CD4-positive, CD25-positive, alpha-beta regulatory T cell (primary cell): ENCODE data around the gene CYP1B1. TPM values are rescaled to one million over a fixed set of nuclear protein-coding genes. Genes with fewer than 3 reads are reported as not detected.

Source experiments
- ATAC-seq, 2 donors: fragments of 150-1000 bp; cut with Tn5 transposase; one replicate each; pipeline ENCODE4 v1.10.0; 2021; ENCODE audit warnings: low read depth in 2 of 2, moderate number of reproducible peaks in 2 of 2, moderate library complexity in 1 of 2
- DNase-seq, 3 donors: peaks; one replicate each; pipeline versions ENCODE4 v3.0.0 to v3.0.0-alpha.2; 2012 to 2022; ENCODE audit warnings: mixed read lengths in 1 of 3
- H3K27ac ChIP-seq: one replicate; pipeline ENCODE4 v1.7.0; 2013; ENCODE audit warnings: mild to moderate bottlenecking, low read length; ENCODE audit not compliant: insufficient read depth, poor library complexity, severe bottlenecking
- H3K27me3 ChIP-seq: one replicate; pipeline ENCODE4 v1.7.0; 2013; ENCODE audit warnings: low read length; ENCODE audit not compliant: control insufficient read depth, insufficient read depth
- H3K36me3 ChIP-seq: one replicate; pipeline ENCODE4 v1.7.0; 2013; ENCODE audit warnings: mild to moderate bottlenecking, low read length, moderate library complexity; ENCODE audit not compliant: control insufficient read depth, insufficient read depth
- H3K4me1 ChIP-seq: 2 replicates; pipeline ENCODE4 v1.7.0; 2013; ENCODE audit warnings: mild to moderate bottlenecking, low read length; ENCODE audit not compliant: insufficient read depth, control insufficient read depth, poor library complexity, severe bottlenecking
- H3K4me3 ChIP-seq: one replicate; pipeline ENCODE4 v1.7.0; 2013; ENCODE audit warnings: low read depth, mild to moderate bottlenecking, low read length, moderate library complexity
- H3K9me3 ChIP-seq, 2 experiments: 1 replicate in 1 of 2; 2 replicates in 1 of 2; pipeline ENCODE4 v1.7.0; 2013; ENCODE audit warnings: low read length in 2 of 2, mild to moderate bottlenecking in 1 of 2, moderate library complexity in 1 of 2; ENCODE audit not compliant: control insufficient read depth in 2 of 2
- H3K27ac Mint-ChIP-seq, 3 donors: one replicate each; pipeline ENCODE4 v1.8.0; 2020 to 2022; ENCODE audit warnings: mild to moderate bottlenecking in 3 of 3, mixed read lengths in 3 of 3, moderate library complexity in 2 of 3
- H3K27me3 Mint-ChIP-seq: one replicate; pipeline ENCODE4 v1.8.0; 2022; ENCODE audit warnings: mild to moderate bottlenecking, mixed read lengths
- H3K36me3 Mint-ChIP-seq: one replicate; pipeline ENCODE4 v1.8.0; 2020; ENCODE audit warnings: mixed read lengths
- H3K4me1 Mint-ChIP-seq, 4 donors: one replicate each; pipeline ENCODE4 v1.8.0; 2020 to 2022; ENCODE audit warnings: mixed read lengths in 4 of 4, mild to moderate bottlenecking in 1 of 4
- H3K4me3 Mint-ChIP-seq, 4 donors: one replicate each; pipeline ENCODE4 v1.8.0; 2020 to 2022; ENCODE audit warnings: mild to moderate bottlenecking in 4 of 4, mixed read lengths in 4 of 4, moderate library complexity in 3 of 4
- H3K9me3 Mint-ChIP-seq, 7 donors: one replicate each; pipeline ENCODE4 v1.8.0; 2020 to 2022; ENCODE audit warnings: mixed read lengths in 7 of 7, mild to moderate bottlenecking in 3 of 7, moderate library complexity in 2 of 7
- polyA plus RNA-seq, 4 donors: library from polyadenylated mRNA; unstranded; fragments of 300-500 nt; fragmentation: Illumina TruSeq; gene quantifications; one replicate each; pipeline ENCODE4 v1.2.3, GENCODE V29; 2021
- total RNA-seq: library from RNA; stranded (reverse); gene quantifications from one replicate; pipeline ENCODE4 v1.2.3, GENCODE V29; 2022

The CYP1B1 gene
- total and polyA plus RNA-seq, 5 donors from 2014 or later = 0.09 to 0.36 (median 0.10) TPM; not detected in 2

DNA sequence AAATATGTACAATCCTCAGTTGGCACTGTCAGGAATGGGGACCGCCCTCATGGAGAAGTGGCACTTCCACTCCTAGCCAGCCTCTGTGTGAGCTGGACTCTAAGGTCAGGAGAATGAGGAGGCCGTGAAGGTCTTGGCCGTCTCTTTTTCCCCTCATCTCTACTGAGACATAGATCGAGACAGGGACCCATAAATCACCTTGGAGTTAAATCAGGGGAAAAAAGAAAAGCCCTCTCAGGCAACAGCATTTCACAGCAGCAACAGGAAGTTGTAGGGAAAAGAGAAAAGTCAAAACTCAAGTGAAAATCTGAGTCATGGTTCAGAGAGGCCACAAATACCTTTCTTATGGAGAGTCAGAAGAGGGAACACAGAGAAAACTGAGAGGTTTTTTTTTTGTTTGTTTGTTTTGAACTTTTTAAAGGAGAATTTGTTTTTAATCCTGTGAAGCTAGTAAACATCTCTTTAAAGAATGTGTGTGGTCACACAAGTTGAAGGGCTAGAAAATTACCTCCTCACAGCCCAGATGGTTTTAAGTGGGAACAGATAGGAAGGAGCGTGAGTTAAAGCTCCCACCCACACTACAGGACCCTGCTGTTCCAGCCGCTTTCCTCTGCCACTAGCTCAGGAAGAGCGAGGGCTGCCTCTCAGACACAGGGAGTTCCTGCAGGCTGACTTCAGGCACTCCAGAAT, 30.6 kb upstream of the CYP1B1 start:
- Mint-ChIP-seq H3K27ac (no peak overlapping the region), H3K36me3 (no peaks in the 10 kb centered on the region), H3K9me3 (peaks cover 0 to 3% (median 0%) of the 10 kb centered on the region in 7 donors), H3K4me3 (no peak overlapping the region), H3K27me3 (peaks cover 16% of the 10 kb centered on the region), H3K4me1 (no peaks in the 10 kb centered on the region)
- Histone ChIP-seq H3K4me1 (no peaks in the 10 kb centered on the region), H3K9me3 (no peaks in the 10 kb centered on the region), H3K4me3 (no peak overlapping the region), H3K27ac (no peak overlapping the region), H3K27me3 (peaks cover 2% of the 10 kb centered on the region), H3K36me3 (no peaks in the 10 kb centered on the region)
- DNase-seq (no peak), ATAC-seq (no peak)

DNA sequence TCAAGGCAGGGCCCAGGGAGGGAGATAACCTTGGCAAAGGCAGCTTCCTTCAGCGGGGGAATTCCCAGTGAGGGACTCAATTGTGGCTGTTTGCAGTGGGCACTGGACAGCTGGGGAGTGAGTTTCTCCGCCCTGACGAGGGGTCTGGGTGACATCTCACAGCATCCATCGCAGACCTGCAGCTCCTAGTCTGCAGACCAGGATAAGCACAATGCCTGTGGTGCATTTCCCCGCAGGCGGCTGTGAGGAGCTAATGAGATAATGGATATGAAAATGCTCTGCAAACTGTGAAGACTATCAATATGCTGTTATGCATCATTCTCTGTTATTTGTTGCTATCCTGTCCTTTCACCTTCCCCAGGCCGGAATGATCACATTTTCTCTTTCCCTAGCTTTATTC, 30.0 kb upstream of the CYP1B1 start:
- H3K27ac ChIP-seq = no peak overlapping the region
- Mint-ChIP-seq H3K4me3 (no peak overlapping the region), H3K27ac (no peak overlapping the region), H3K36me3 (no peaks in the 10 kb centered on the region), H3K4me1 (no peaks in the 10 kb centered on the region), H3K27me3 (peaks cover 15% of the 10 kb centered on the region), H3K9me3 (peaks cover 0 to 4% (median 0%) of the 10 kb centered on the region in 7 donors)
- peaks cover 3% of the 10 kb centered on the region for H3K27me3 ChIP-seq
- no peaks in the 10 kb centered on the region for H3K9me3 ChIP-seq
- H3K4me3 ChIP-seq = no peak overlapping the region
- H3K36me3 ChIP-seq = no peaks in the 10 kb centered on the region
- no peak for DNase-seq
- no peak for ATAC-seq
- H3K4me1 ChIP-seq = no peaks in the 10 kb centered on the region

GRCh38 chr2:38104598-38104997, 28.6 kb upstream of the CYP1B1 start:
- Histone ChIP-seq H3K4me3 (no peak overlapping the region), H3K9me3 (no peaks in the 10 kb centered on the region), H3K27me3 (peaks cover 11% of the 10 kb centered on the region), H3K4me1 (no peaks in the 10 kb centered on the region), H3K27ac (no peak overlapping the region), H3K36me3 (no peaks in the 10 kb centered on the region)
- Mint-ChIP-seq H3K9me3 (peaks cover 0 to 6% (median 0%) of the 10 kb centered on the region in 7 donors), H3K36me3 (no peaks in the 10 kb centered on the region), H3K4me1 (no peaks in the 10 kb centered on the region), H3K27me3 (peaks cover 18% of the 10 kb centered on the region), H3K27ac (no peak overlapping the region), H3K4me3 (no peak overlapping the region)
- DNase-seq (no peak), ATAC-seq (no peak)

DNA sequence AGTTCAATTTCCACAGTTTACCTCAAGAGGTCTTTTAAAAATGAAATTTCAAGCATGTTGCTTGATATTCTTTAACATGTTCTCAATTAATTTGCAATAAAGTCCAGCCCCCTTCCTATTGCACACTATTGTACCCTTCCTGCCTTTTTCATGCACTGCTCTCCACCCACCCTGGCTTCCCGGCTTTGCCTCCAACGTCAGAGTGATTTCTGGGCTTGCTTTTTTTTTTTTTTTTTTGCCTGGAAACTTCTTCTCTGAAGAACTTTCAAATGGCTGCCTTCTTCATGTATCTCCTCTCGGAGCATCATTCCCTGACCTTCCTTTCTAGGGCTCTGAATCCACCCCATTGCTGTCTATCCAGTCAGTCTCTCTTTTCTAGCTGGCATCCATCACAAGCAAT, 24.4 kb upstream of the CYP1B1 start:
- Histone ChIP-seq H3K27me3 (peaks cover 34% of the 10 kb centered on the region), H3K4me1 (no peaks in the 10 kb centered on the region), H3K9me3 (no peaks in the 10 kb centered on the region), H3K4me3 (no peak overlapping the region), H3K36me3 (no peaks in the 10 kb centered on the region), H3K27ac (no peak overlapping the region)
- H3K4me3 Mint-ChIP-seq = no peak overlapping the region
- DNase-seq = no peak
- no peaks in the 10 kb centered on the region for H3K36me3 Mint-ChIP-seq
- no peak for ATAC-seq
- peaks cover 45% of the 10 kb centered on the region for H3K27me3 Mint-ChIP-seq
- H3K4me1 Mint-ChIP-seq = peaks cover 0 to 2% (median 0%) of the 10 kb centered on the region in 4 donors
- no peak overlapping the region for H3K27ac Mint-ChIP-seq
- peaks cover 0 to 13% (median 0%) of the 10 kb centered on the region in 7 donors for H3K9me3 Mint-ChIP-seq

DNA sequence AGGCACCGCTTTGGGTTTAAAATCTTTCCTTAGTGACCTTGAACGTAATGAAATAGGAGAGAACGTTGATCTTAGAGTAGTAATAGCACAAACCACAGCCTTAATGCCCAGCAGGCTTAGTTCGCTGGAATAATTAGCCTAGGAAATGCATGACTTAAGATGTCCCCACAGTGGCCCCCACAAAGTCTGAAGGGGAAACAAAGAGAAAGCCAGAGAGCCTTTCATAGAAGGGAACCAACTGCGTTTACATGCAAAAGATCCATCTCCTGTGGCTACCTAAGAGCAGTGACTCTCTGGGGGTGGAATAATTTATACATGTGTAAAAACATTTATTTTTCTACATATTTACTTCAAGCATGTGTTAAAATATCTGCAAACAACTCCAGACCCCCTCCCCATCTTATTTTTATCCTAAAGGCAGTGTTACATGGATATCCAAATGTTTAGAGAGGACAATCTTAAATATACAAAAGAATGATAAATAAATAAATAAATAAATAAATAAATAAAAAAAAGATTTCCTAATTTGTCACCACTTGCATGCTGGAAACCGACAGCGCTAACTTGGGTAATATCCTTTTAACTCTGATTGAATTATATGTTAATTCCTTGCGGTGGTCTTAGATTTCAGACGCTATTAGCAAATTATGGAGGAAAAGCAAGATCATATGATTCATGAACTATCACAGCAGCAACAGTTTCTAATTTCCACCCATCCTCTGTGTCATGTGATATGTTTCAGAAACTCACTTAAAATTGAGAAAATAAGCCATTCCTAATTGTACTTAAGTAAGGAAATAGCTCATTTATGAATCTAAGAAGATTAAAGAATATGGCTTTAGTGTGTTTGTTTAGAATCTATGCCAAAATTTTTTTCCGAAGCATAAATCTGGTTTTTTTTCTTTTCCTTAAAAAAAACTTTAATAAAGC, 23.4 kb upstream of the CYP1B1 start:
- Histone ChIP-seq H3K36me3 (no peaks in the 10 kb centered on the region), H3K4me3 (no peak overlapping the region), H3K27ac (no peak overlapping the region), H3K9me3 (no peaks in the 10 kb centered on the region), H3K27me3 (peaks cover 34% of the 10 kb centered on the region), H3K4me1 (no peaks in the 10 kb centered on the region)
- no peak overlapping the region for H3K4me3 Mint-ChIP-seq
- peaks cover 0 to 2% (median 0%) of the 10 kb centered on the region in 4 donors for H3K4me1 Mint-ChIP-seq
- no peaks in the 10 kb centered on the region for H3K36me3 Mint-ChIP-seq
- ATAC-seq (no peak), DNase-seq (no peak)
- peaks cover 0 to 13% (median 0%) of the 10 kb centered on the region in 7 donors for H3K9me3 Mint-ChIP-seq
- H3K27ac Mint-ChIP-seq = no peak overlapping the region
- H3K27me3 Mint-ChIP-seq = peaks cover 51% of the 10 kb centered on the region

DNA sequence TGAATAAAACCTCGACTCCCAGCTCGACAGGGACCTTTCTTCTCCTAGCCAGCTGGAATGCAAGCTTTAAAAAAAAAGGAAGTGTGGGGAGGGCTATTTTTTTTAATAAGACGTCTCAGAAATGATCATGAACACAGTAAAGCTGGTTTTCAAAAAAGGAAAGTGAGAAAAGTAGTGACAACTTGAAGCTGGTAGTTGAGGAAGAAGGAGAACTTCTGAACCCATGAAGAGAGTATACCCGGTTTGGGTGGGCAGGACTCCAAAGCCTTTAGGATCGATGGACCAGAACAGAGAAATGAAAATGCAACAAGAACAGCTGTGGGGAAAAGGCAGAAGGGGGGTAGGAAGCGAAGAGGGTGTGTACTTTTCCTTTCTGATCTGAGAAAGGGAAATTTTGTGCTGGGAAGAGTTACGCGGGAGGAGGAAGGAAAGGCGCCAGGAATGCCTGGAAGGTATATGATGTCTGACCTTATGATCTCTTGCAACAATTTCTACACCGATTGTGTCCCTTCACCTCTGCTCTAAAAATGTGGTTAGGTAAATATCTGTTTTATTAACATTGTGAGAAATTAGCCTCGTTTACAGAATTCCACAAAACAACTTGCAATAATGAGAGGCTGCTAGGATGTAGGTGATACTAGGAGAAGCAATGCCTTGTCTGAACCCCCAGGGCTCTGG, 22.6 kb upstream of the CYP1B1 start:
- Mint-ChIP-seq H3K36me3 (no peaks in the 10 kb centered on the region), H3K4me1 (peaks cover 0 to 2% (median 0%) of the 10 kb centered on the region in 4 donors), H3K4me3 (no peak overlapping the region), H3K9me3 (peaks cover 0 to 13% (median 0%) of the 10 kb centered on the region in 7 donors), H3K27ac (no peak overlapping the region), H3K27me3 (peaks cover 51% of the 10 kb centered on the region)
- H3K9me3 ChIP-seq = no peaks in the 10 kb centered on the region
- H3K27me3 ChIP-seq = peaks cover 34% of the 10 kb centered on the region
- DNase-seq (no peak), ATAC-seq (no peak)
- no peak overlapping the region for H3K27ac ChIP-seq
- H3K36me3 ChIP-seq = no peaks in the 10 kb centered on the region
- no peak overlapping the region for H3K4me3 ChIP-seq
- no peaks in the 10 kb centered on the region for H3K4me1 ChIP-seq

GRCh38 chr2:38097988-38098385, 22.0 kb upstream of the CYP1B1 start:
- H3K9me3 ChIP-seq = no peaks in the 10 kb centered on the region
- no peak overlapping the region for H3K27ac ChIP-seq
- no peak for DNase-seq
- Mint-ChIP-seq H3K27ac (no peak overlapping the region), H3K4me3 (no peak overlapping the region), H3K36me3 (no peaks in the 10 kb centered on the region), H3K4me1 (peaks cover 0 to 2% (median 0%) of the 10 kb centered on the region in 4 donors), H3K9me3 (peaks cover 0 to 13% (median 0%) of the 10 kb centered on the region in 7 donors), H3K27me3 (peaks cover 51% of the 10 kb centered on the region)
- no peak for ATAC-seq
- H3K27me3 ChIP-seq = peaks cover 34% of the 10 kb centered on the region
- no peaks in the 10 kb centered on the region for H3K36me3 ChIP-seq
- no peak overlapping the region for H3K4me3 ChIP-seq
- no peaks in the 10 kb centered on the region for H3K4me1 ChIP-seq
